Cardiac muscle cell (in vitro differentiated cells and primary cell): Measurements from ENCODE around the gene SOX6. TPM values are rescaled to one million over a fixed set of nuclear protein-coding genes. Genes with fewer than 3 reads are reported as not detected.

Source experiments
- DNase-seq, 2 donors: peaks; one replicate each; pipeline versions ENCODE4 v3.0.0 to v3.0.0-alpha.2; 2010 to 2017; ENCODE audit warnings: low read depth in 1 of 2, low spot score in 1 of 2
- H3K27ac ChIP-seq: fragments of 200-600 bp; sonication (generic); 2 replicates; pipeline ENCODE4 v1.5.1; 2016
- H3K27me3 ChIP-seq: fragments of 200-600 bp; sonication (generic); 2 replicates; pipeline ENCODE4 v1.6.0; 2016; ENCODE audit warnings: control low read depth
- H3K36me3 ChIP-seq: fragments of 200-600 bp; sonication (generic); 2 replicates; pipeline ENCODE4 v1.5.1; 2016; ENCODE audit warnings: control low read depth
- H3K4me1 ChIP-seq: fragments of 200-600 bp; sonication (generic); 2 replicates; pipeline ENCODE4 v1.8.1; 2017; ENCODE audit warnings: low read depth, mild to moderate bottlenecking, mixed run types
- H3K4me3 ChIP-seq: fragments of 200-600 bp; sonication (generic); 2 replicates; pipeline ENCODE4 v1.5.1; 2016; ENCODE audit warnings: mild to moderate bottlenecking
- H3K9me3 ChIP-seq: fragments of 200-600 bp; sonication (generic); 2 replicates; pipeline ENCODE4 v1.5.1; 2017; ENCODE audit warnings: low read depth, mild to moderate bottlenecking, control low read depth
- polyA plus RNA-seq: library from polyadenylated mRNA; unstranded; fragments of >200 nt; fragmentation: Nextera tagmentation; extraction: Ambion mirVana; gene quantifications from 2 replicates; pipeline ENCODE4 v1.2.1, GENCODE V29; 2016
- total RNA-seq: library from RNA; depleted of rRNA; stranded (reverse); fragments of >200 nt; gene quantifications from 2 replicates; pipeline ENCODE4 v1.2.3, GENCODE V29; 2016
- TF ChIP-seq, protein P1 (sequence below): IDR thresholded peaks from 2 replicates; pipeline ENCODE4 v1.5.1; 2012; ENCODE audit warnings: low read depth, mild to moderate bottlenecking, low read length

The SOX6 gene
- total and polyA plus RNA-seq, 2 experiments from 2014 or later, result 7.0 to 9.6 TPM

DNA sequence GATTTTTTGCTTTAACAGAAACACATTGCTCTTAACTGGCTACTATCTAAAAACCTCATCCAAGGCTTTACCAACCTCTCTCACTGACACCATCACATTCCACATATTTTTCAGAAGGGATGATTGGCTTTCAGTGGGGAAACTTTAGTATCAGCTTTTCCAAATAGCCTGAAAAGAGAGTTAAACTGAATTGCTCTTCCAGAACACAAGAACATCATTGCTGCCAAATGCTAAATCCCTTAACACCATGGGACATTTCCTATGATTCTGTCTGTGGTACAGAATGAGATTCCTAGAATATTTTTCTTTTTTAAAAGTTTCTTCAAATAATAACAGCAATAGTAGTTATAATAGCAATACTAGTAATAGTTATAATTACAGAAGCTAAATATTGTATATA is 45.4 kb downstream of the SOX6 start:
- no peak for DNase-seq
- TF ChIP-seq, protein P1, sequence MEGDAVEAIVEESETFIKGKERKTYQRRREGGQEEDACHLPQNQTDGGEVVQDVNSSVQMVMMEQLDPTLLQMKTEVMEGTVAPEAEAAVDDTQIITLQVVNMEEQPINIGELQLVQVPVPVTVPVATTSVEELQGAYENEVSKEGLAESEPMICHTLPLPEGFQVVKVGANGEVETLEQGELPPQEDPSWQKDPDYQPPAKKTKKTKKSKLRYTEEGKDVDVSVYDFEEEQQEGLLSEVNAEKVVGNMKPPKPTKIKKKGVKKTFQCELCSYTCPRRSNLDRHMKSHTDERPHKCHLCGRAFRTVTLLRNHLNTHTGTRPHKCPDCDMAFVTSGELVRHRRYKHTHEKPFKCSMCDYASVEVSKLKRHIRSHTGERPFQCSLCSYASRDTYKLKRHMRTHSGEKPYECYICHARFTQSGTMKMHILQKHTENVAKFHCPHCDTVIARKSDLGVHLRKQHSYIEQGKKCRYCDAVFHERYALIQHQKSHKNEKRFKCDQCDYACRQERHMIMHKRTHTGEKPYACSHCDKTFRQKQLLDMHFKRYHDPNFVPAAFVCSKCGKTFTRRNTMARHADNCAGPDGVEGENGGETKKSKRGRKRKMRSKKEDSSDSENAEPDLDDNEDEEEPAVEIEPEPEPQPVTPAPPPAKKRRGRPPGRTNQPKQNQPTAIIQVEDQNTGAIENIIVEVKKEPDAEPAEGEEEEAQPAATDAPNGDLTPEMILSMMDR, result no peak
- no peaks in the 10 kb centered on the region for H3K4me1 ChIP-seq
- no peak overlapping the region for H3K4me3 ChIP-seq
- H3K36me3 ChIP-seq, result no peaks in the 10 kb centered on the region
- no peak overlapping the region for H3K27ac ChIP-seq
- H3K27me3 ChIP-seq, result peaks cover 28% of the 10 kb centered on the region
- H3K9me3 ChIP-seq, result no peaks in the 10 kb centered on the region

- no peak overlapping the region for H3K4me3 ChIP-seq
- H3K27me3 ChIP-seq, result peaks cover 30% of the 10 kb centered on the region
These were observed 47.1 kb downstream of the SOX6 start for GRCh38 chr11:16309226-16309625.

DNA sequence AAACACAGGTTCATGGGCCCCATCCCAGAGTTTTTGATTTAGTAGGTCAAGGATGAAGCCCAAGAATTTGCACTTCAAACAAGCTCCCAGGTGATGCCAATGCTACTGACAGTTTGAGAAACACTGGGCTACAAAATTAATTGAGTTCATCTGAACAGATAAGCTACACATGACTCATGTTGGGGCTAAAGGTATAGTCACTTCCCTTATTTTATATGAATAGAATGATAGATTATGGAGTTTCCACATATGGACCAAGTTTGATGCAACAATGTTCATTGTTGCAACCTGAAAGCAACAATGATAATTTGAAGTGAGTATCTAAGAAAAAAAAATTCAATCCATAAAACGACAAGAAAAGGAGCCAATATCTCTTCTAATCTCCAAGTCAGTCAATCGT is 54.9 kb downstream of the SOX6 start:
- Histone ChIP-seq H3K27ac (no peak overlapping the region), H3K27me3 (peaks cover 4% of the 10 kb centered on the region), H3K9me3 (no peaks in the 10 kb centered on the region), H3K4me1 (peaks cover 11% of the 10 kb centered on the region), H3K4me3 (no peak overlapping the region), H3K36me3 (no peaks in the 10 kb centered on the region)
- DNase-seq, result no peak
- TF ChIP-seq, protein P1, result no peak

More at GRCh38 chr11:16309226-16309625, 47.1 kb downstream of the SOX6 start:
- no peak for DNase-seq
- no peaks in the 10 kb centered on the region for H3K36me3 ChIP-seq
- H3K9me3 ChIP-seq, result no peaks in the 10 kb centered on the region
- no peaks in the 10 kb centered on the region for H3K4me1 ChIP-seq
- no peak overlapping the region for H3K27ac ChIP-seq
- TF ChIP-seq, protein P1, result no peak

DNA sequence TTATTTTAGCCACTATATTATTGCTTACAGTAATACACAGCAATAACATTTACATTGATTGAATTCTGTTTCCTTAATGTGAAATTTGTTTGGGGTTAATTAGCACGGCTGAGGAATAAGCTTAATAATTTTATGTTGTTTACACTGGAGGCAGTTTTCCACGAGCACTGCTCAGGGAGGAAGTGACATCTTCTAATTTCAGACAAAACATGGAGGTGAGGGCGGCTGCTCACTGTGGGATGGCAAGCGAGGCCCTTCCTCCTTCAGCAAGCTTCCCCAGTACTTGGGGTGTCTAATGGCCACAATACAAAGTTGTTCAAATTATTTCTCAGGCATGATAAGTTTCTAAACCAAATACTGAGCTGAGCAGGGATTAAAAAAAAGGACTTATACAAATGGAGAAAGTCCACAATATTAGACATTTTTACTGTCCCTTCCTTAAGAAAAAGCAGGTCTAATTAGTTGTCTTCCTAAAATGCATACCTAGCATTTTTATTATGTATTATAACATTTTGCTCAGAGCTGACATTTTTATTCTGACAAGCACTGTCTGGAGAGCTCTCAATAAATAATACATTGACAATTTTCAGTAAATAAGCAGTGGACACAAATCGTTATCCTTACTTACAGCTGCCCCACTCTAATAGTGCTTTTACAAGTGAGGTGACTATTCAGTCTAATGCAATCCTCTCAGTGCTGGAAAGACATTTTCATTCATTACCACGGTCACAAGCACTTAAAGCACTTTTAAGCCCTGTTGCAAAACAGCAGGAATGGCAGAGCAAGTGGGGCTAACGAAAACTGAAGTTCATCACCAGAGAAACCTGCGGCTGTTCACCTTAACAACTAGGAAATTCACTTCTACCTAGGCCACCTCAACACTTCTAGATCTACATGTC is 56.2 kb downstream of the SOX6 start:
- DNase-seq, result peak in 1 of 2 donors; percentile 34
- Histone ChIP-seq H3K4me3 (no peak overlapping the region), H3K4me1 (peaks cover 17% of the 10 kb centered on the region), H3K27ac (no peak overlapping the region), H3K9me3 (no peaks in the 10 kb centered on the region), H3K36me3 (no peaks in the 10 kb centered on the region), H3K27me3 (no peaks in the 10 kb centered on the region)
- TF ChIP-seq, protein P1, result no peak

DNA sequence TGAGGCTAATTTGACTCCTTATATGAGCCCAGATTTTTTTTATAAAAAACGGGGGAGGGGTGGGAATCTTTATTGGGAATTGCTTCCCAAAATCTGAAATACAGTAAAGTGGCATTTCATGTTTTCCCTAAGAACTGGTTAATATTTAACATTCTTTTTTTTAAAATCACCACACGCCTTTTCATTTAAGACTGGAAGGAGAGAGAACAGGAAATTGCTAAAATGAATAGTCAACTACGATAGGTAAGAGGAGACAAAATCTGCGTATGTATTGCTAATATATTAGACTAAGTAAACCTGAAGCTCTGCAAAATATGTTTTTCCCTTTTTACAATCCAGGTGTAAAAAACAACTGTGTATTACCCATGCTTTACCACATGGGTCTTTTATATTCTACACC is 57.0 kb downstream of the SOX6 start:
- Histone ChIP-seq H3K4me1 (peaks cover 22% of the 10 kb centered on the region), H3K4me3 (no peak overlapping the region), H3K27ac (no peak overlapping the region), H3K36me3 (no peaks in the 10 kb centered on the region), H3K27me3 (no peaks in the 10 kb centered on the region), H3K9me3 (no peaks in the 10 kb centered on the region)
- no peak for DNase-seq
- TF ChIP-seq, protein P1, result no peak
